ENCODE data around the gene GAMT. TPM values are rescaled to one million over a fixed set of nuclear protein-coding genes. Genes with fewer than 3 reads are reported as not detected.

The GAMT gene
- total and polyA plus RNA-seq, 2 of the 13 experiments (the other 11 are each of a cell fraction or from before 2014, with no cell fraction given), result 115 to 124 TPM

DNA sequence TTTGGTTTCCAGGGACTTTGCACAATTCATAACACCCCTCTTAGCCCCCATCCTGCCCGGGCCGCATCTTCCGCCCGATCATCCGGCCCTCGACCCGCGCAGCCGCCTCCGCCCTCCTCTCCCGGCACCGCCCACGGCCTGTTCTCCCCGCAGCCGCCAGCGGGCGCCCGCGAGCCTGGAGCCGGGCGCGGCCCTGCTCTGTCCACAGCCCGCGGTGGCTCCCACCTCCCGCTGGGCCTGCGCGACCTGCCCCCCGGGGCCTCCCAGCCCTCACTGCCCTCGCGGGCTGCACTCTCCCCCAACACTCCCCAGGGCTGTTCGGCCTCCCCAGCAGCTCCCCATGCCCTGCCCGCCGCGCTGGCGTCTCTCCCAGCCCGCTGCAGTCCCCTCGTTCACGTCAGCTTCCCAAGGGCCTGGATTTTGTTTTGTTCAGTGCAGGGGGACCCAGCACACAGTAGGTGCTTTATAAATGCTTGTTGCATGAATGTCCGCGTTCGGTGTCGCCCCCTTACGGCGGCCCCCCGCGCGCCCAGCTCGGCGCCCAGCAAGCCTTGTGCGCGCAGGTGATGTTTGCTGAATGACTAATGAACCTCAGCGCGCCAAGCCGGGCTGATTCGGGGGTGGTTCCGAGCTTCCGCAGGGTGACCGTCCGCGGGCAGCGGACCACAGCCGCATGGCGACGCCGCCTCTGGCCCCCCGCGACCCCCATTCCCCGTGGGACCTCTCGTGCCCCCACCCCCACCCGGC is 44.0 kb upstream of the GAMT start (continued):
- TF ChIP-seq, protein P1, sequence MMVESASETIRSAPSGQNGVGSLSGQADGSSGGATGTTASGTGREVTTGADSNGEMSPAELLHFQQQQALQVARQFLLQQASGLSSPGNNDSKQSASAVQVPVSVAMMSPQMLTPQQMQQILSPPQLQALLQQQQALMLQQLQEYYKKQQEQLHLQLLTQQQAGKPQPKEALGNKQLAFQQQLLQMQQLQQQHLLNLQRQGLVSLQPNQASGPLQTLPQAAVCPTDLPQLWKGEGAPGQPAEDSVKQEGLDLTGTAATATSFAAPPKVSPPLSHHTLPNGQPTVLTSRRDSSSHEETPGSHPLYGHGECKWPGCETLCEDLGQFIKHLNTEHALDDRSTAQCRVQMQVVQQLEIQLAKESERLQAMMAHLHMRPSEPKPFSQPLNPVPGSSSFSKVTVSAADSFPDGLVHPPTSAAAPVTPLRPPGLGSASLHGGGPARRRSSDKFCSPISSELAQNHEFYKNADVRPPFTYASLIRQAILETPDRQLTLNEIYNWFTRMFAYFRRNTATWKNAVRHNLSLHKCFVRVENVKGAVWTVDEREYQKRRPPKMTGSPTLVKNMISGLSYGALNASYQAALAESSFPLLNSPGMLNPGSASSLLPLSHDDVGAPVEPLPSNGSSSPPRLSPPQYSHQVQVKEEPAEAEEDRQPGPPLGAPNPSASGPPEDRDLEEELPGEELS (CRISPR knock-in tag; IDR thresholded peaks at IDR 0.05), result no peak
- TF ChIP-seq SIX4 (CRISPR knock-in tag; IDR thresholded peaks at IDR 0.05) (no peak), ZNF891 (CRISPR knock-in tag; IDR thresholded peaks at IDR 0.05) (no peak; the same call in 1 of the 2 replicates), CC2D1A (CRISPR knock-in tag; IDR thresholded peaks at IDR 0.05) (no peak), ZNF3 (CRISPR knock-in tag; IDR thresholded peaks at IDR 0.05) (peak; percentile 99), TAF1 (CRISPR knock-in tag; IDR thresholded peaks at IDR 0.05) (no peak), NBN (conservative IDR thresholded peaks at IDR 0.05) (no peak), NONO (IDR thresholded peaks at IDR 0.05) (no peak), NONO (CRISPR knock-in tag; conservative IDR thresholded peaks at IDR 0.05) (peak; percentile 75), TOPORS (CRISPR knock-in tag; IDR thresholded peaks at IDR 0.05) (no peak; the same call in 1 of the 2 replicates), TEAD3 (CRISPR knock-in tag; optimal IDR thresholded peaks at IDR 0.05; ENCODE audit: borderline replicate concordance) (no peak), IKZF4 (CRISPR knock-in tag; IDR thresholded peaks at IDR 0.05; ENCODE audit: borderline replicate concordance, low read depth, not compliant biosample characterization) (no peak), ZNF335 (CRISPR knock-in tag; IDR thresholded peaks at IDR 0.05) (no peak), SOX6 (IDR thresholded peaks at IDR 0.05) (no peak), SOX6 (CRISPR knock-in tag; IDR thresholded peaks at IDR 0.05) (no peak), TBP (CRISPR knock-in tag; IDR thresholded peaks at IDR 0.05) (no peak), BRCA1 (CRISPR knock-in tag; IDR thresholded peaks at IDR 0.05) (no peak), MAZ (IDR thresholded peaks at IDR 0.05; ENCODE audit: borderline replicate concordance, low read depth, low read length) (peak; percentile 57; the same call in 1 of the 2 replicates), MAZ (CRISPR knock-in tag; IDR thresholded peaks at IDR 0.05; ENCODE audit: low read depth) (peak; percentile 90)
- TF ChIP-seq, protein P2, sequence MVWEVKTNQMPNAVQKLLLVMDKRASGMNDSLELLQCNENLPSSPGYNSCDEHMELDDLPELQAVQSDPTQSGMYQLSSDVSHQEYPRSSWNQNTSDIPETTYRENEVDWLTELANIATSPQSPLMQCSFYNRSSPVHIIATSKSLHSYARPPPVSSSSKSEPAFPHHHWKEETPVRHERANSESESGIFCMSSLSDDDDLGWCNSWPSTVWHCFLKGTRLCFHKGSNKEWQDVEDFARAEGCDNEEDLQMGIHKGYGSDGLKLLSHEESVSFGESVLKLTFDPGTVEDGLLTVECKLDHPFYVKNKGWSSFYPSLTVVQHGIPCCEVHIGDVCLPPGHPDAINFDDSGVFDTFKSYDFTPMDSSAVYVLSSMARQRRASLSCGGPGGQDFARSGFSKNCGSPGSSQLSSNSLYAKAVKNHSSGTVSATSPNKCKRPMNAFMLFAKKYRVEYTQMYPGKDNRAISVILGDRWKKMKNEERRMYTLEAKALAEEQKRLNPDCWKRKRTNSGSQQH (CRISPR knock-in tag; IDR thresholded peaks at IDR 0.05; ENCODE audit: low read depth), result peak; percentile 72; the same call in 1 of the 2 replicates
- TF ChIP-seq, protein P3, sequence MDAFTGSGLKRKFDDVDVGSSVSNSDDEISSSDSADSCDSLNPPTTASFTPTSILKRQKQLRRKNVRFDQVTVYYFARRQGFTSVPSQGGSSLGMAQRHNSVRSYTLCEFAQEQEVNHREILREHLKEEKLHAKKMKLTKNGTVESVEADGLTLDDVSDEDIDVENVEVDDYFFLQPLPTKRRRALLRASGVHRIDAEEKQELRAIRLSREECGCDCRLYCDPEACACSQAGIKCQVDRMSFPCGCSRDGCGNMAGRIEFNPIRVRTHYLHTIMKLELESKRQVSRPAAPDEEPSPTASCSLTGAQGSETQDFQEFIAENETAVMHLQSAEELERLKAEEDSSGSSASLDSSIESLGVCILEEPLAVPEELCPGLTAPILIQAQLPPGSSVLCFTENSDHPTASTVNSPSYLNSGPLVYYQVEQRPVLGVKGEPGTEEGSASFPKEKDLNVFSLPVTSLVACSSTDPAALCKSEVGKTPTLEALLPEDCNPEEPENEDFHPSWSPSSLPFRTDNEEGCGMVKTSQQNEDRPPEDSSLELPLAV (CRISPR knock-in tag; conservative IDR thresholded peaks at IDR 0.05; ENCODE audit: low read depth), result no peak
- TF ChIP-seq, protein P4, sequence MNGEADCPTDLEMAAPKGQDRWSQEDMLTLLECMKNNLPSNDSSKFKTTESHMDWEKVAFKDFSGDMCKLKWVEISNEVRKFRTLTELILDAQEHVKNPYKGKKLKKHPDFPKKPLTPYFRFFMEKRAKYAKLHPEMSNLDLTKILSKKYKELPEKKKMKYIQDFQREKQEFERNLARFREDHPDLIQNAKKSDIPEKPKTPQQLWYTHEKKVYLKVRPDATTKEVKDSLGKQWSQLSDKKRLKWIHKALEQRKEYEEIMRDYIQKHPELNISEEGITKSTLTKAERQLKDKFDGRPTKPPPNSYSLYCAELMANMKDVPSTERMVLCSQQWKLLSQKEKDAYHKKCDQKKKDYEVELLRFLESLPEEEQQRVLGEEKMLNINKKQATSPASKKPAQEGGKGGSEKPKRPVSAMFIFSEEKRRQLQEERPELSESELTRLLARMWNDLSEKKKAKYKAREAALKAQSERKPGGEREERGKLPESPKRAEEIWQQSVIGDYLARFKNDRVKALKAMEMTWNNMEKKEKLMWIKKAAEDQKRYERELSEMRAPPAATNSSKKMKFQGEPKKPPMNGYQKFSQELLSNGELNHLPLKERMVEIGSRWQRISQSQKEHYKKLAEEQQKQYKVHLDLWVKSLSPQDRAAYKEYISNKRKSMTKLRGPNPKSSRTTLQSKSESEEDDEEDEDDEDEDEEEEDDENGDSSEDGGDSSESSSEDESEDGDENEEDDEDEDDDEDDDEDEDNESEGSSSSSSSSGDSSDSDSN (CRISPR knock-in tag; IDR thresholded peaks at IDR 0.05), result peak; percentile 31; the same call in 1 of the 2 replicates
- TF ChIP-seq, protein P5, sequence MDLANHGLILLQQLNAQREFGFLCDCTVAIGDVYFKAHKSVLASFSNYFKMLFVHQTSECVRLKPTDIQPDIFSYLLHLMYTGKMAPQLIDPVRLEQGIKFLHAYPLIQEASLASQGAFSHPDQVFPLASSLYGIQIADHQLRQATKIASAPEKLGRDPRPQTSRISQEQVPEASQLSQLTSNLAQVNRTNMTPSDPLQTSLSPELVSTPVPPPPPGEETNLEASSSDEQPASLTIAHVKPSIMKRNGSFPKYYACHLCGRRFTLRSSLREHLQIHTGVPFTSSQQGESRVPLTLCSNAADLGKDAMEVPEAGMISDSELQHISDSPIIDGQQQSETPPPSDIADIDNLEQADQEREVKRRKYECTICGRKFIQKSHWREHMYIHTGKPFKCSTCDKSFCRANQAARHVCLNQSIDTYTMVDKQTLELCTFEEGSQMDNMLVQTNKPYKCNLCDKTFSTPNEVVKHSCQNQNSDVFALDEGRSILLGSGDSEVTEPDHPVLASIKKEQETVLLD (CRISPR knock-in tag; IDR thresholded peaks at IDR 0.05; ENCODE audit: low read depth), result 0 out of 2 replicates have a peak, but pooled peaks have one; percentile 37

Data from HepG2 (cell line).